Nephron (organoid): Measurements from ENCODE around the gene ITM2B.

Experiments used
- H3K27ac Mint-ChIP-seq, 3 experiments: 2 replicates each; pipeline ENCODE4 v1.8.0; 2020; ENCODE audit warnings: mixed read lengths in 3 of 3, mild to moderate bottlenecking in 2 of 3, moderate library complexity in 1 of 3
- H3K27me3 Mint-ChIP-seq: 2 replicates; pipeline ENCODE4 v1.8.0; 2021; ENCODE audit warnings: low read depth, mild to moderate bottlenecking, moderate library complexity, mixed read lengths
- H3K36me3 Mint-ChIP-seq: 2 replicates; pipeline ENCODE4 v1.8.0; 2020; ENCODE audit warnings: low read depth, mixed read lengths
- H3K4me1 Mint-ChIP-seq: 2 replicates; pipeline ENCODE4 v1.8.0; 2020; ENCODE audit warnings: mixed read lengths
- H3K4me3 Mint-ChIP-seq, 3 experiments: 2 replicates each; pipeline ENCODE4 v1.8.0; 2020; ENCODE audit warnings: mild to moderate bottlenecking in 3 of 3, mixed read lengths in 3 of 3, moderate library complexity in 2 of 3
- H3K9me3 Mint-ChIP-seq: 2 replicates; pipeline ENCODE4 v1.8.0; 2020; ENCODE audit warnings: mixed read lengths
- TF ChIP-seq, protein P1 (sequence below), 3 experiments: fragments of 200-600 bp; sonication (generic); IDR thresholded peaks; one replicate each; pipeline ENCODE4 v1.5.0; 2021; ENCODE audit warnings: antibody characterized with exemption in 3 of 3; ENCODE audit not compliant: unreplicated experiment in 3 of 3

ITM2B gene

GRCh38 chr13:48266150-48266549 lies 33.1 kb downstream of the ITM2B start:
- peaks cover 60% of the 10 kb centered on the region for H3K36me3 Mint-ChIP-seq
- TF ChIP-seq, protein P1, sequence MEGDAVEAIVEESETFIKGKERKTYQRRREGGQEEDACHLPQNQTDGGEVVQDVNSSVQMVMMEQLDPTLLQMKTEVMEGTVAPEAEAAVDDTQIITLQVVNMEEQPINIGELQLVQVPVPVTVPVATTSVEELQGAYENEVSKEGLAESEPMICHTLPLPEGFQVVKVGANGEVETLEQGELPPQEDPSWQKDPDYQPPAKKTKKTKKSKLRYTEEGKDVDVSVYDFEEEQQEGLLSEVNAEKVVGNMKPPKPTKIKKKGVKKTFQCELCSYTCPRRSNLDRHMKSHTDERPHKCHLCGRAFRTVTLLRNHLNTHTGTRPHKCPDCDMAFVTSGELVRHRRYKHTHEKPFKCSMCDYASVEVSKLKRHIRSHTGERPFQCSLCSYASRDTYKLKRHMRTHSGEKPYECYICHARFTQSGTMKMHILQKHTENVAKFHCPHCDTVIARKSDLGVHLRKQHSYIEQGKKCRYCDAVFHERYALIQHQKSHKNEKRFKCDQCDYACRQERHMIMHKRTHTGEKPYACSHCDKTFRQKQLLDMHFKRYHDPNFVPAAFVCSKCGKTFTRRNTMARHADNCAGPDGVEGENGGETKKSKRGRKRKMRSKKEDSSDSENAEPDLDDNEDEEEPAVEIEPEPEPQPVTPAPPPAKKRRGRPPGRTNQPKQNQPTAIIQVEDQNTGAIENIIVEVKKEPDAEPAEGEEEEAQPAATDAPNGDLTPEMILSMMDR (IDR thresholded peaks at IDR 0.05; ENCODE audit: unreplicated experiment in 3 of 3), result no peak
- no peaks in the 10 kb centered on the region for H3K9me3 Mint-ChIP-seq
- H3K4me3 Mint-ChIP-seq, result no peak overlapping the region
- no peaks in the 10 kb centered on the region for H3K27me3 Mint-ChIP-seq
- peak overlapping the region in 1 of 3 experiments; percentile 16 for H3K27ac Mint-ChIP-seq
- peaks cover 26% of the 10 kb centered on the region for H3K4me1 Mint-ChIP-seq

DNA sequence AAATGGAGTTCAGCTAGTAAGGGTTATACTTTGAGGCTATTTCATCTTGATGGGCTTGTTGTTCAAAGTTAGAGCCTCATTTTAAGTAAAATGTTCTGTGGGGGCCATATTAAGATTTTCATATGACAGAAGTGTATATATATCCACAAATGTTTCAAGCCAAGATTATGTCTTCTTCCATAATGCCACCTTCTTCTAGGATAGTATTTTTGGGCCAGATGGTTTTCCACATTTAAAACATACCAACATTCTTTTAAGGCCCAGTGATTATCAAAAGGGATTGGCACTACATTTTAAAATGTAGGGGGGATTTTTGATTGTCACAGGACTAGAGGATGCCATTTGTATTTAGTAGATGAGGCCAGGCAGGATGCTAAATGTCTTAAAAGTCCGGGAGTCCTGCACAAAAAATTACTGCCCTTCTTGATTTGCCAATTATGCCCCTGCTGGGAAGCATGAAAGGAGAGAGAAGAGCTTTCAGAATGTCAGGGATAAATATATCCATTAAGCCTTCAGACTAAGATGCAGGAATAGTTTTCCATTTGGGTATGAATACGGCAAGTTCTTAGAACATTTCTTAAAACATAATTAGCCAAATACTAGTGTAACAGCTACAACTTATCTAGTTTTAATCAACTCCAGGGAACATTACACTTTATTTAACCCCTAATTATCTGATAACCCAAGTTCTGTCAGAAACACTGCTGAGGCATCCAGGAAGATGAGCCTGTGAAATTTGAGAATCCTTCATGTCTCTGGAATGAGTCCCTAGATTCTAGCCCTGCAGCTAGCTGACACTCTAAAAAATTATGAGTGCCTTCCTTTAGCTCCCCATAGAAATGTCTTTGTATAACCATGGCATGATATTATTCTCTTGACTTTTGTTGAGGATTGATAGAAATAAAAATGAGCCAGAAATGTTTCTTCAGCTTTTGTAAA lies 34.0 kb downstream of the ITM2B start:
- Mint-ChIP-seq H3K27ac (peak overlapping the region in 2 of 3 experiments; percentile 16 to 33), H3K36me3 (peaks cover 57% of the 10 kb centered on the region), H3K4me3 (no peak overlapping the region), H3K27me3 (no peaks in the 10 kb centered on the region), H3K4me1 (peaks cover 26% of the 10 kb centered on the region), H3K9me3 (no peaks in the 10 kb centered on the region)
- TF ChIP-seq, protein P1 (IDR thresholded peaks at IDR 0.05; ENCODE audit: unreplicated experiment in 3 of 3), result no peak

DNA sequence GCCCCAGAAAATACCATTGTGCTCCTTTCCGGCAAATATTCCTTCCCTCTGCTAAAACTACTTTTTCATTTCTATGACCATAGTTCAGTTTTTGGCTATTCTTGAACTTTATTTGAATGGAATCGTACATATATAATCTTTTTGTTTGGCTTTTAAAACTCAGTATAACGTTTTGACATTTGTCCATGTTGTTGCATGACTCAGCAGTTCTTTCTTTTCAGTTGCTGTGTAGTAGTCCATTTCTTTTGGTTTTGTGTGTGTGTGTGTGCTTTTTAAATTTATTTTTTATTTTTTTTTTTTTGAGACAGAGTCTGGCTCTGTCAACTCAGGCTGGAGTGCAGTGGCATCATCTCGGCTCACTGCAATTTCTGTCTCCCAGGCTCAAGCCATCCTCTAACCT lies 35.0 kb downstream of the ITM2B start:
- Mint-ChIP-seq H3K27me3 (no peaks in the 10 kb centered on the region), H3K27ac (no peak overlapping the region), H3K9me3 (no peaks in the 10 kb centered on the region), H3K4me1 (peaks cover 26% of the 10 kb centered on the region), H3K36me3 (peaks cover 46% of the 10 kb centered on the region), H3K4me3 (no peak overlapping the region)
- TF ChIP-seq, protein P1 (IDR thresholded peaks at IDR 0.05; ENCODE audit: unreplicated experiment in 3 of 3), result no peak

DNA sequence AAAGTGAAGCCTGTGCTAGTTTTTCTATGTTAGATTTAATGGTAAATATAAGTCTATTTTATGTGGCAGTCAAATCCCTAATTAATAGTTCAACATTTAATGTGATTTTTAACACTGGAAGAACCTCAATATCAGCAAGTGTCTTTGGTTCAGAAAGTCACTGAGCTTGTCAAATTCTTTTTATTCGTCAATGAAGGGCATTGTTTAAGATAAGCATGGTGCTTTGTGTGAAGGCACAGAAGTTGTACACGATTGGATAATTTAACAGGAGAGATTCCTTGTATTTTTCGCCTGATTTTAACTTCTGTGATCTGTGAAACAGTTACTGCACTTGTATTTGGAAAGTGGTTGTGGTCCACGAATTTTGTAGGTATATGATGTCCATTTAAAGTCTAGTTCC lies 40.3 kb downstream of the ITM2B start:
- Mint-ChIP-seq H3K9me3 (no peaks in the 10 kb centered on the region), H3K27me3 (no peaks in the 10 kb centered on the region), H3K4me1 (no peaks in the 10 kb centered on the region), H3K4me3 (no peak overlapping the region), H3K27ac (no peak overlapping the region), H3K36me3 (peaks cover 18% of the 10 kb centered on the region)
- TF ChIP-seq, protein P1 (IDR thresholded peaks at IDR 0.05; ENCODE audit: unreplicated experiment in 3 of 3), result no peak

- no peaks in the 10 kb centered on the region for H3K27me3 Mint-ChIP-seq
- H3K36me3 Mint-ChIP-seq, result peaks cover 5% of the 10 kb centered on the region
- no peak overlapping the region for H3K27ac Mint-ChIP-seq
- H3K9me3 Mint-ChIP-seq, result no peaks in the 10 kb centered on the region
- no peak overlapping the region for H3K4me3 Mint-ChIP-seq
- TF ChIP-seq, protein P1 (IDR thresholded peaks at IDR 0.05; ENCODE audit: unreplicated experiment in 3 of 3), result no peak
- no peaks in the 10 kb centered on the region for H3K4me1 Mint-ChIP-seq
Observed at GRCh38 chr13:48275507-48275906, 42.5 kb downstream of the ITM2B start.

DNA sequence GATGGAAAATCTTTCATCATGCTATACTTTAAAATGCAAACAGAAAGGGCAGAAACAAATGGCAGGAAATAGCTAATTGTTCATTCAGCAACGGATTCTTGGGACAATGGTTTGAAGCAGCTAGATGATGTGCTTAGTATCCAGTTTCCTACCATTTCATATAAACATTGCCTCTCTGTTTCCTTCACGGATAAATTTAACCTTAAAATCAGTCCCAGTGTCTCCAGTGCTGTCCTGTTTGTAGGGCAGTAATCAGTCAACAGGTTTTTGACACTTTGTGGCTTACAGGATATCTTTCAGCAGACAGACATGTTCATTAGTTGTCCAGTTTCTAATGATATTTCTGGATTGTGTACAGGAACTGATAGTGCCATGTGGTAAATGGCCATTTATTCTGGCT lies 45.8 kb downstream of the ITM2B start:
- H3K27ac Mint-ChIP-seq, result no peak overlapping the region
- TF ChIP-seq, protein P1 (IDR thresholded peaks at IDR 0.05; ENCODE audit: unreplicated experiment in 3 of 3), result no peak
- no peaks in the 10 kb centered on the region for H3K9me3 Mint-ChIP-seq
- peaks cover 5% of the 10 kb centered on the region for H3K36me3 Mint-ChIP-seq
- no peaks in the 10 kb centered on the region for H3K4me1 Mint-ChIP-seq
- no peaks in the 10 kb centered on the region for H3K27me3 Mint-ChIP-seq
- H3K4me3 Mint-ChIP-seq, result no peak overlapping the region
